Right lobe of liver (tissue), 4 donors: ENCODE measurements around the gene HERPUD2.
"Not testable (repeated sequence)": the region's sequence is repeated elsewhere in the genome, so short reads cannot be mapped to it uniquely, and the experiment has no call there.

Experiments
- CTCF ChIP-seq, 4 donors: fragments of 200-600 bp in 3 of 4; fragments of 450-650 bp in 1 of 4; IDR thresholded peaks; one replicate each; pipeline versions ENCODE4 v1.5.1 to v1.8.0; 2016 to 2022; ENCODE audit warnings: antibody characterized with exemption in 4 of 4, mild to moderate bottlenecking in 2 of 4
- POLR2A ChIP-seq: fragments of 450-650 bp; IDR thresholded peaks from one replicate; pipeline ENCODE4 v1.6.1; 2017; ENCODE audit warnings: antibody characterized with exemption, mild to moderate bottlenecking
- donor health status: DM: no; HTN: no; CAD: no.
- donor health status: DM: no; HTN: no; CAD: no.
- donor health status: DM: no; HTN: yes; CAD: no.

- TF ChIP-seq CTCF (IDR thresholded peaks at IDR 0.05); POLR2A: not testable (repeated sequence)
Observed at GRCh38 chr7:35698382-35698781, 3.4 kb upstream of the HERPUD2 start.
